ENCODE results near the gene EPRS1. TPM values are rescaled to one million over a fixed set of nuclear protein-coding genes. Genes with fewer than 3 reads are reported as not detected.
"Not testable (repeated sequence)": the region's sequence is repeated elsewhere in the genome, so short reads cannot be mapped to it uniquely, and the experiment has no call there.

Gene EPRS1
- total and polyA plus RNA-seq, 8 donors, result 32.7 to 131 (median 62.8) TPM

DNA sequence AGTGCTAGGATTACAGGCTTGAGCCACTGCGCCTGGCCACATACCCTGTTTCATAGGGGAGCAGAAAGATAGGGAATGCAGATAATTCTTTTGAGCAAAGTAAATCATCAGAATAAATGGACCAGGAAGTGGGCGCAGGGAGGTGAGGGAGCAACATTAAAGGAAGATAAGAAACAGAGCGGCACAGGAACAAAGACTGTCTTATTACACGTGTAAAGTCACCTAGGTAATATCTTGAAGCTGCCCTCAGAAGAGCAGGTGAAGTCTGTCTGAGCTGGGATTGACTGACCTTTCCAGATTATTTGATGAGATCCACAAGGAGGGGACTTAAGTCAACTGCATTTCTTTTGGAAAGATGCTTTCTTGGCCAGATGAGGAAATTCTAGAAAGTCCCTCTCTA is 7.7 kb downstream of the EPRS1 start:
- 60 to 71% methylated on average over 4 of the region's 4 CpGs for WGBS, 2 donors
- FAIRE-seq, result no peak
- Histone ChIP-seq H3K4me1 (peaks cover 0 to 6% (median 3%) of the 10 kb centered on the region in 3 donors), H3K27ac (no peak overlapping the region), H3K4me3 (no peak overlapping the region), H3K27me3 (no peaks in the 10 kb centered on the region), H3K9me3 (no peaks in the 10 kb centered on the region), H3K36me3 (peaks cover 0 to under 1% (median 0%) of the 10 kb centered on the region in 3 donors)
- DNase-seq, result no peak
- ATAC-seq, result no peak
- intact Hi-C loops (cut with DNase I), result no loop called here
- TF ChIP-seq, protein P1, sequence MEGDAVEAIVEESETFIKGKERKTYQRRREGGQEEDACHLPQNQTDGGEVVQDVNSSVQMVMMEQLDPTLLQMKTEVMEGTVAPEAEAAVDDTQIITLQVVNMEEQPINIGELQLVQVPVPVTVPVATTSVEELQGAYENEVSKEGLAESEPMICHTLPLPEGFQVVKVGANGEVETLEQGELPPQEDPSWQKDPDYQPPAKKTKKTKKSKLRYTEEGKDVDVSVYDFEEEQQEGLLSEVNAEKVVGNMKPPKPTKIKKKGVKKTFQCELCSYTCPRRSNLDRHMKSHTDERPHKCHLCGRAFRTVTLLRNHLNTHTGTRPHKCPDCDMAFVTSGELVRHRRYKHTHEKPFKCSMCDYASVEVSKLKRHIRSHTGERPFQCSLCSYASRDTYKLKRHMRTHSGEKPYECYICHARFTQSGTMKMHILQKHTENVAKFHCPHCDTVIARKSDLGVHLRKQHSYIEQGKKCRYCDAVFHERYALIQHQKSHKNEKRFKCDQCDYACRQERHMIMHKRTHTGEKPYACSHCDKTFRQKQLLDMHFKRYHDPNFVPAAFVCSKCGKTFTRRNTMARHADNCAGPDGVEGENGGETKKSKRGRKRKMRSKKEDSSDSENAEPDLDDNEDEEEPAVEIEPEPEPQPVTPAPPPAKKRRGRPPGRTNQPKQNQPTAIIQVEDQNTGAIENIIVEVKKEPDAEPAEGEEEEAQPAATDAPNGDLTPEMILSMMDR (IDR thresholded peaks at IDR 0.05), result no peak

DNA sequence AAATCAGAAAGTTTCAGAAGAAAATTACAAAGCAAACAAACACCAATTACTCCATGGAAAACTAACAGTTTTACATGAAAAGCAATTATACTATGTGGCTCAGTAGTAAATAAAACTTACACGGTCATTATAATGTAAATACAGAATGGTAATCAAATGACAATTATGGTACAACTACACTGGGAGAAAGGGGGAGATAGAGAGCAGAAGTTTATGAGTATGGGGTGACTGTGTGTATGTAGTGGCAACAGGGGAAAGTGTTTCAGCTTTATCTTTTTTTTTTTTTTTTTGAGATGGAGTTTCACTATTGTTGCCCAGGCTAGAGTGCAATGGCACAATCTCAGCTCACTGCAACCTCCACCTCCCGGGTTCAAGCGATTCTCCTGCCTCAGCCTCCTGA is 8.5 kb downstream of the EPRS1 start:
- intact Hi-C loops (cut with DNase I); DNase-seq; H3K36me3 ChIP-seq; H3K27me3 ChIP-seq; H3K4me3 ChIP-seq; H3K9me3 ChIP-seq; H3K27ac ChIP-seq; ATAC-seq; FAIRE-seq; H3K4me1 ChIP-seq: not testable (repeated sequence)
- 82 to 83% methylated on average over 3 of the region's 3 CpGs for WGBS, 2 donors

DNA sequence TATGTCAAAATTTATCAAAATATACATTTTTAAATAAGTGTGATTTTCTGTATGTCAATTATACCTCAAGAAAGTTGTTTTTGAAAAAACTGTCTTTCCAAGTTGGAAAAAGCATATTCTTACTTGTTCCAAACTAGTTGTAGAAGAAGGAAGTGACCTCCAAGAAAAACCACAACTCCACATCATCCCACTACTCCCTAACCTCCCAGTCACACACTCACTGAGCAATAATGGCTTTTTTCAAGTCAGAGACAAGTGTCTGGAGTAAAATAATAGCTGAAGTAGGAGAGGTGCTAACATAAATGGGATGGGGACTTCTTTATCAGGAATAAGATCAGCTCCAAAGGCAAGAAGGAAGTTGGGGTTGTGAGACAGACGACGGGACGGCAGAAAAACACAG is 13.4 kb downstream of the EPRS1 start:
- no peak overlapping the region for H3K27ac ChIP-seq
- FAIRE-seq, result no peak
- ATAC-seq, result no peak
- no peaks in the 10 kb centered on the region for H3K4me1 ChIP-seq
- no peak overlapping the region for H3K4me3 ChIP-seq
- H3K9me3 ChIP-seq, result no peaks in the 10 kb centered on the region
- peaks cover 0 to 31% (median 0%) of the 10 kb centered on the region in 3 donors for H3K36me3 ChIP-seq
- intact Hi-C loops (cut with DNase I), result no loop called here
- TF ChIP-seq, protein P1 (IDR thresholded peaks at IDR 0.05), result no peak
- no peaks in the 10 kb centered on the region for H3K27me3 ChIP-seq
- 83 to 90% methylated on average over 3 of the region's 3 CpGs for WGBS, 2 donors
- DNase-seq, result no peak

GRCh38 chr1:220031287-220031686 is 15.0 kb downstream of the EPRS1 start:
- Histone ChIP-seq H3K4me3 (no peak overlapping the region), H3K36me3 (peaks cover 0 to 37% (median 0%) of the 10 kb centered on the region in 3 donors), H3K4me1 (no peaks in the 10 kb centered on the region), H3K27ac (no peak overlapping the region), H3K27me3 (no peaks in the 10 kb centered on the region), H3K9me3 (no peaks in the 10 kb centered on the region)
- WGBS, 2 donors, result 65 to 75% methylated on average over 2 of the region's 2 CpGs
- intact Hi-C loops (cut with DNase I), result no loop called here
- ATAC-seq (no peak), DNase-seq (no peak), FAIRE-seq (no peak)
- TF ChIP-seq, protein P1 (IDR thresholded peaks at IDR 0.05), result no peak

- TF ChIP-seq, protein P1 (IDR thresholded peaks at IDR 0.05), result no peak
- ATAC-seq (no peak), FAIRE-seq (no peak), DNase-seq (no peak)
- Histone ChIP-seq H3K9me3 (no peaks in the 10 kb centered on the region), H3K27me3 (no peaks in the 10 kb centered on the region), H3K4me1 (no peaks in the 10 kb centered on the region), H3K36me3 (peaks cover 0 to 48% (median 0%) of the 10 kb centered on the region in 3 donors), H3K4me3 (no peak overlapping the region), H3K27ac (no peak overlapping the region)
- intact Hi-C loops (cut with DNase I), result no loop called here
- WGBS, 2 donors, result 60 to 69% methylated on average over 4 of the region's 4 CpGs
Measured at GRCh38 chr1:220028346-220028895, 17.9 kb downstream of the EPRS1 start.
